ENCODE data around the gene ADCY5. TPM values are rescaled to one million over a fixed set of nuclear protein-coding genes. Genes with fewer than 3 reads are reported as not detected.

ADCY5 gene
- total RNA-seq, 1 donor from 2014 or later = 32.2 TPM

- no peak for DNase-seq (ENCODE audit: low spot score in 2 of 2)
- Histone ChIP-seq H3K9me3 (no peaks in the 10 kb centered on the region), H3K27me3 (no peaks in the 10 kb centered on the region), H3K27ac (peak overlapping the region; percentile 32 to 55), H3K36me3 (peaks cover 16 to 28% of the 10 kb centered on the region in 2 donors), H3K4me1 (peaks cover 5 to 39% of the 10 kb centered on the region in 2 donors), H3K4me3 (no peak overlapping the region)
- intact Hi-C loops (cut with DNase I) = no loop called here
- TF ChIP-seq CTCF (IDR thresholded peaks at IDR 0.05) = no peak
These were observed 123.1 kb downstream of the ADCY5 start for GRCh38 chr3:123325766-123326256.

GRCh38 chr3:123324880-123325765, 123.8 kb downstream of the ADCY5 start:
- peak in 1 of 2 donors; percentile 64 for DNase-seq (ENCODE audit: low spot score in 2 of 2)
- Histone ChIP-seq H3K9me3 (no peaks in the 10 kb centered on the region), H3K27ac (peak overlapping the region; percentile 26 to 55), H3K4me1 (peaks cover under 1 to 32% of the 10 kb centered on the region in 2 donors), H3K36me3 (peaks cover 20 to 35% of the 10 kb centered on the region in 2 donors), H3K4me3 (no peak overlapping the region), H3K27me3 (no peaks in the 10 kb centered on the region)
- intact Hi-C loops (cut with DNase I) = no loop called here
- no peak for TF ChIP-seq CTCF (IDR thresholded peaks at IDR 0.05)

DNA sequence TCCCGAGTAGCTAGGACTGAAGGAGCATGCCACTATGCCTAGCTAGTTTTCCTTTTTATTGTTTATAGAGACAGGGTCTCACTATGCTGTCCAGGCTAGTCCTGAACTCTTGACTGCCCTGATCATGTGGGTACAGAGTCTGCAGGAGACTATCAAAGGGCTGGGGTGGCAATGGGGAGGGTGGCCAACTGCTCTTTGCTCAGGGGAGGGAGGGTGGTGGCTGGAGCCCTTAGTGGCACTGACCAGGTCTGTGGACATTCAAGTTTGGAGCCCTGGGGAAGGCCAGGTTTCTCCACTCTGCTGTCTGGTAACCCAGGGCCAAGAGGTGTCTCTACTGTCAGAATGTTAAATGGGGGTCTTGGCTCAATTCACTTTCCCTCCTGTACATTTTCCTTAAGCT, 125.1 kb downstream of the ADCY5 start:
- TF ChIP-seq CTCF (IDR thresholded peaks at IDR 0.05) = no peak
- intact Hi-C loops (cut with DNase I) = no loop called here
- DNase-seq (ENCODE audit: low spot score in 2 of 2) = no peak

GRCh38 chr3:123322866-123323265, 126.0 kb downstream of the ADCY5 start:
- H3K9me3 ChIP-seq = no peaks in the 10 kb centered on the region
- no peaks in the 10 kb centered on the region for H3K27me3 ChIP-seq
- no peak for TF ChIP-seq CTCF (IDR thresholded peaks at IDR 0.05)
- intact Hi-C loops (cut with DNase I) = no loop called here
- peaks cover 33 to 56% of the 10 kb centered on the region in 2 donors for H3K36me3 ChIP-seq
- DNase-seq (ENCODE audit: low spot score in 2 of 2) = no peak
- H3K4me1 ChIP-seq = peaks cover 0 to 10% of the 10 kb centered on the region in 2 donors
- H3K4me3 ChIP-seq = no peak overlapping the region
- H3K27ac ChIP-seq = peak overlapping the region; percentile 51 to 55

More for the DNA sequence above, 125.1 kb downstream of the ADCY5 start:
- Histone ChIP-seq H3K36me3 (peaks cover 29 to 47% of the 10 kb centered on the region in 2 donors), H3K4me3 (no peak overlapping the region), H3K27me3 (no peaks in the 10 kb centered on the region), H3K9me3 (no peaks in the 10 kb centered on the region), H3K27ac (peak overlapping the region; percentile 3 to 55), H3K4me1 (peaks cover 0 to 19% of the 10 kb centered on the region in 2 donors)

- Histone ChIP-seq H3K27me3 (no peaks in the 10 kb centered on the region), H3K27ac (peak overlapping the region in 1 of 2 donors; percentile 42), H3K4me3 (no peak overlapping the region), H3K36me3 (peaks cover 33 to 65% of the 10 kb centered on the region in 2 donors), H3K9me3 (no peaks in the 10 kb centered on the region), H3K4me1 (peaks cover 0 to 9% of the 10 kb centered on the region in 2 donors)
- no peak for TF ChIP-seq CTCF (IDR thresholded peaks at IDR 0.05)
- DNase-seq (ENCODE audit: low spot score in 2 of 2) = no peak
- intact Hi-C loops (cut with DNase I) = no loop called here
These were observed 127.1 kb downstream of the ADCY5 start for GRCh38 chr3:123321806-123322205.
